GM12873 (cell line): ENCODE results near the gene KDM5B.

Source experiments
- CTCF ChIP-seq: IDR thresholded peaks from 2 replicates; pipeline ENCODE4 v1.5.1; 2012; ENCODE audit warnings: low read depth, mild to moderate bottlenecking, moderate library complexity, low read length, control low read depth; ENCODE audit not compliant: insufficient read depth; ENCODE audit errors: missing control alignments

The KDM5B gene

GRCh38 chr1:202807926-202808757, at the start of gene KDM5B:
Gene KDM5B, minus strand, starts transcription at chr1:202808421. Its CDS starts 116 bp downstream, at chr1:202808305.
- no peak for TF ChIP-seq CTCF

- no peak for TF ChIP-seq CTCF
Measured at GRCh38 chr1:202857136-202857610, 49.0 kb upstream of the KDM5B start.

- no peak for TF ChIP-seq CTCF
Measured at GRCh38 chr1:202856014-202856413, 47.8 kb upstream of the KDM5B start.

- no peak for TF ChIP-seq CTCF
Measured at GRCh38 chr1:202854787-202855186, 46.6 kb upstream of the KDM5B start.

- peak; percentile 79 for TF ChIP-seq CTCF
Measured at GRCh38 chr1:202852163-202852904, 44.1 kb upstream of the KDM5B start.

- no peak for TF ChIP-seq CTCF
Measured at GRCh38 chr1:202850593-202851362, 42.6 kb upstream of the KDM5B start.

GRCh38 chr1:202848191-202848542, 39.9 kb upstream of the KDM5B start:
- no peak for TF ChIP-seq CTCF
